K562 (cell line): ENCODE data around the gene SPECC1L. TPM values are rescaled to one million over a fixed set of nuclear protein-coding genes. Genes with fewer than 3 reads are reported as not detected.

Source experiments
- ATAC-seq: fragments of 200-7000 bp; cut with Tn5 transposase; 3 replicates; pipeline ENCODE4 v1.9.1; 2020; ENCODE audit warnings: moderate library complexity
- BruUV-seq: library from RNA; stranded (reverse); fragments of 400-500 nt; replicated peaks from 2 replicates; lab custom pipeline; 2021; lab: Mats Ljungman, UMichigan
- CTCF ChIA-PET: fragments of 300-600 bp; formaldehyde crosslinking; extraction: SDS; loops from one replicate; lab custom pipeline; 2021; ENCODE audit warnings: low intra/inter-chr PET ratio; lab: Yijun Ruan, JAX
- POLR2A ChIA-PET: fragments of 300-600, 350-650 bp; sonication (Branson Sonifier 250); formaldehyde crosslinking; extraction: SDS; loops from one replicate; lab custom pipeline; 2021; ENCODE audit warnings: antibody characterized with exemption, inconsistent platforms; lab: Yijun Ruan, JAX
- DNase-seq, 4 experiments: peaks; one replicate each; pipeline versions ENCODE4 v3.0.0 to v3.0.0-alpha.2; 2011 to 2018; ENCODE audit warnings: low spot score in 3 of 4, mixed read lengths in 3 of 4; ENCODE audit errors: extremely low read depth in 1 of 4
- FAIRE-seq: peaks from 2 replicates; lab custom pipeline; 2011; peaks lifted over from hg19 to GRCh38; lab: Jason Lieb, UNC
- H2AFZ ChIP-seq: 2 replicates; pipeline ENCODE4 v1.6.0; 2011; ENCODE audit warnings: low read depth, low read length, control low read depth, inconsistent platforms
- H3K27ac ChIP-seq: fragments of 200-600 bp; 3 replicates; pipeline ENCODE4 v1.8.0; 2011; ENCODE audit warnings: low read depth, mild to moderate bottlenecking, control low read depth, inconsistent platforms, low read length, moderate library complexity, mixed read lengths; ENCODE audit errors: extremely low read depth
- H3K27me3 ChIP-seq, 2 experiments: fragments of 300-600 bp in 1 of 2; 2 replicates in 1 of 2; 3 replicates in 1 of 2; pipeline versions ENCODE4 v1.6.0 to v1.8.0; 2011; ENCODE audit warnings: inconsistent platforms in 2 of 2, low read length in 2 of 2, mild to moderate bottlenecking in 1 of 2, mixed read lengths in 1 of 2, moderate library complexity in 1 of 2; ENCODE audit not compliant: control insufficient read depth in 2 of 2, insufficient read depth in 2 of 2
- H3K36me3 ChIP-seq: fragments of 300-600 bp; 3 replicates; pipeline ENCODE4 v1.8.0; 2011; ENCODE audit warnings: mild to moderate bottlenecking, low read length, inconsistent platforms; ENCODE audit not compliant: control insufficient read depth, insufficient read depth
- H3K4me1 ChIP-seq, 2 experiments: fragments of 200-600 bp in 1 of 2; replicated peaks in 1 of 2; 2 replicates in 1 of 2; 3 replicates in 1 of 2; pipeline versions ENCODE4 v1.5.1 to v1.8.0; 2011; ENCODE audit warnings: inconsistent platforms in 2 of 2, low read length in 2 of 2, mild to moderate bottlenecking in 1 of 2, mixed read lengths in 1 of 2, moderate library complexity in 1 of 2; ENCODE audit not compliant: control insufficient read depth in 2 of 2, insufficient read depth in 2 of 2
- H3K4me2 ChIP-seq: 2 replicates; pipeline ENCODE4 v1.6.1; 2011; ENCODE audit warnings: low read length, control low read depth, inconsistent platforms, mixed read lengths; ENCODE audit not compliant: insufficient read depth
- H3K4me3 ChIP-seq: fragments of 200-600 bp; sonication (generic), shearing (Covaris generic); 2 replicates; pipeline ENCODE4 v1.5.1; 2016; ENCODE audit warnings: control low read depth, inconsistent platforms
- H3K79me2 ChIP-seq: fragments of 200-600 bp; 3 replicates; pipeline ENCODE4 v1.8.0; 2011; ENCODE audit warnings: low read length, inconsistent platforms; ENCODE audit not compliant: control insufficient read depth, insufficient read depth
- H3K9ac ChIP-seq, 2 experiments: 2 replicates each; pipeline versions ENCODE4 v1.6.0 to v1.6.1; 2011; ENCODE audit warnings: low read depth in 2 of 2, low read length in 2 of 2, control low read depth in 1 of 2, inconsistent platforms in 1 of 2, mild to moderate bottlenecking in 1 of 2, mixed read lengths in 1 of 2; ENCODE audit not compliant: insufficient read depth in 1 of 2
- H3K9me1 ChIP-seq: one replicate; pipeline ENCODE4 v1.6.0; 2011; ENCODE audit warnings: inconsistent platforms, mild to moderate bottlenecking, low read length, moderate library complexity; ENCODE audit not compliant: control insufficient read depth, insufficient read depth
- H3K9me3 ChIP-seq: replicated peaks from 2 replicates; pipeline ENCODE4 v1.5.1; 2011; ENCODE audit warnings: low read depth, low read length, inconsistent platforms; ENCODE audit not compliant: control insufficient read depth, insufficient read depth
- H4K20me1 ChIP-seq: replicated peaks from 2 replicates; pipeline ENCODE4 v1.6.1; 2011; ENCODE audit warnings: low read length, inconsistent platforms, mixed read lengths; ENCODE audit not compliant: control insufficient read depth, insufficient read depth
- IFI16 ChIP-seq: fragments of 250-450 bp; sonication (Bioruptor Pico); IDR thresholded peaks from 2 replicates; pipeline ENCODE4 v2.1.2; 2022; ENCODE audit warnings: mild to moderate bottlenecking, inconsistent platforms
- SIRT6 ChIP-seq: IDR thresholded peaks from one replicate; pipeline ENCODE4 v1.6.1; 2012; ENCODE audit warnings: low read depth, mild to moderate bottlenecking, control low read depth, inconsistent platforms, low read length, moderate library complexity
- THAP12 ChIP-seq: fragments of 250-450 bp; sonication (Bioruptor Pico); IDR thresholded peaks from 2 replicates; pipeline ENCODE4 v1.9.0; 2021; ENCODE audit warnings: mild to moderate bottlenecking, inconsistent platforms
- ZBED1 ChIP-seq: IDR thresholded peaks from 2 replicates; pipeline ENCODE4 v1.6.1; 2014
- WGBS: fragments of 100-300 bp; shearing (Covaris generic); methylation state at CpG from one replicate; pipeline ENCODE4 v1.1.6; 2016; ENCODE audit warnings: low coverage, mixed read lengths; ENCODE audit not compliant: insufficient coverage; ENCODE audit errors: missing lambda C conversion rate; 5-methylcytosine and 5-hydroxymethylcytosine counted together
- in situ Hi-C: fragments of 300-500 bp; cut with MboI; formaldehyde crosslinking; loops from 4 replicates; pipeline ENCODE4 v1.15.0; 2018; ENCODE audit warnings: inconsistent platforms, mixed read lengths
- intact Hi-C: fragments of 100-400 bp; cut with micrococcal nuclease; formaldehyde crosslinking; loops from 2 replicates; pipeline ENCODE4 v1.14.2; 2022
- polyA plus RNA-seq, 8 experiments: library from polyadenylated mRNA; depleted of rRNA in 4 of 8; stranded (reverse) in 5 of 8; unstranded in 3 of 8; fragments of >200 nt; fragmentation: Nextera tagmentation in 2 of 8; fragmentation: Illumina TruSeq in 1 of 8; extraction: Ambion mirVana in 2 of 8; extraction: Trizol in 1 of 8; gene quantifications; 2 replicates each; pipeline versions ENCODE4 v1.2.1 to v1.2.3, GENCODE V29; 2011 to 2014; ENCODE audit warnings: inconsistent platforms in 1 of 8, missing spikeins in 1 of 8
- total RNA-seq, 7 experiments: library from RNA; depleted of rRNA in 6 of 7; stranded (reverse); fragments of >200 nt in 6 of 7; fragmentation: Illumina TruSeq in 2 of 7; extraction: Trizol in 2 of 7; gene quantifications; 2 replicates each; pipeline versions ENCODE4 v1.2.1 to v1.2.3, GENCODE V29; 2011 to 2021; ENCODE audit warnings: low replicate concordance in 1 of 7

SPECC1L gene
- total and polyA plus RNA-seq, 9 of the 15 experiments (the other 6 are each of a cell fraction or from before 2014, with no cell fraction given) = 1.4 to 27.9 (median 14.5) TPM

DNA sequence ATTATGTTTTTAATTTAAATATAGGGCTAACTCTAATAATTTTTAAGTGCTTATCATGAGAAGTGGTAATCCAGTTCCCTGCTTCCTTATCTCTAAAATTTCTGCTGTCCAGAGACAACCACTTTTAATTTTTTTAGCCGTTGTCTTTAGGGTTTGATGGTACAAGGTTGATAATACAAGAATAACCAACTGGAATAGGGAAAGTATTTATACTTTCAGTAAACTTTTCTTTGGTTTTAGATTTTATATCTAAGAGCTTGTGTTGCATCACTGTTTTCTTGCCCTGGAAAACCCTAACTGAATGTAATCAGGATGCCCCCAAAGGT is 110.2 kb downstream of the SPECC1L start:
- Histone ChIP-seq H3K4me1 (no peaks in the 10 kb centered on the region), H4K20me1 (no peaks in the 10 kb centered on the region), H3K9ac (no peak overlapping the region), H3K27me3 (no peaks in the 10 kb centered on the region), H3K36me3 (peaks cover 19% of the 10 kb centered on the region; the same call in 1 of the 3 replicates), H2AFZ (no peak overlapping the region)
- in situ Hi-C loops = no loop called here
- CTCF ChIA-PET = no interaction called here
- TF ChIP-seq THAP12 (CRISPR knock-in tag) = no peak
- TF ChIP-seq IFI16 = no peak
- TF ChIP-seq ZBED1 = no peak
- TF ChIP-seq SIRT6 = no peak
- TF ChIP-seq, all 486 proteins: peak for 0
- DNase-seq (no peak), FAIRE-seq (no peak), ATAC-seq (no peak)
- WGBS = 30% methylated on average over 1 of the region's 1 CpG
- no peaks in the 10 kb centered on the region for H3K79me2 ChIP-seq
- POLR2A ChIA-PET = interaction anchor here (1.5 to 2.1 kb wide), 2 partner anchors 12 to 17 kb away, joined by 3 to 4 read pairs; no protein-coding TSS in a partner anchor
- no peak overlapping the region for H3K4me3 ChIP-seq
- no TSS peak for BruUV-seq
- H3K4me2 ChIP-seq = no peak overlapping the region
- H3K27ac ChIP-seq = no peak overlapping the region
- intact Hi-C loops = no loop called here
- H3K9me1 ChIP-seq = no peaks in the 10 kb centered on the region
- H3K9me3 ChIP-seq = no peaks in the 10 kb centered on the region
